Adrenal gland (tissue), 12 donors: Measurements from ENCODE around the gene UVSSA. TPM values are rescaled to one million over a fixed set of nuclear protein-coding genes. Genes with fewer than 3 reads are reported as not detected.

ENCODE experiments used
- DNase-seq, 7 donors: peaks; one replicate each; pipeline ENCODE4 v3.0.0-alpha.2; 2019 to 2020
- H3K27ac ChIP-seq, 5 donors: fragments of 200-600 bp; sonication (generic) in 4 of 5; 1 replicate in 3 of 5; 2 replicates in 2 of 5; pipeline versions ENCODE4 v1.5.1 to v1.8.0; 2016 to 2020; ENCODE audit warnings: mild to moderate bottlenecking in 1 of 5
- H3K27me3 ChIP-seq: fragments of 200-600 bp; 2 replicates; pipeline ENCODE4 v1.8.0; 2021
- H3K36me3 ChIP-seq, 2 donors: fragments of 200-600 bp; replicated peaks in 1 of 2; 1 replicate in 1 of 2; 2 replicates in 1 of 2; pipeline versions ENCODE4 v1.5.1 to v1.8.0; 2018 to 2022
- H3K4me1 ChIP-seq, 2 donors: fragments of 200-600 bp; replicated peaks in 1 of 2; 1 replicate in 1 of 2; 2 replicates in 1 of 2; pipeline versions ENCODE4 v1.5.1 to v1.8.0; 2018 to 2021
- H3K4me3 ChIP-seq, 4 donors: fragments of 200-600 bp; sonication (generic) in 3 of 4; one replicate each; pipeline ENCODE4 v1.5.1; 2016 to 2018
- H3K9me3 ChIP-seq, 3 donors: fragments of 200-600 bp; sonication (generic) in 1 of 3; replicated peaks in 1 of 3; 1 replicate in 2 of 3; 2 replicates in 1 of 3; pipeline versions ENCODE4 v1.5.1 to v1.8.0; 2016 to 2021
- CTCF ChIP-seq, 6 experiments: fragments of 450-650 bp in 4 of 6; fragments of 200-600 bp in 2 of 6; sonication (generic) in 1 of 6; IDR thresholded peaks; 1 replicate in 5 of 6; 2 replicates in 1 of 6; pipeline versions ENCODE4 v1.5.1 to v1.8.0; 2016 to 2021; ENCODE audit warnings: antibody characterized with exemption in 6 of 6, mild to moderate bottlenecking in 2 of 6, moderate library complexity in 1 of 6
- POLR2A ChIP-seq, 2 donors: fragments of 450-650 bp; IDR thresholded peaks; one replicate each; pipeline ENCODE4 v1.6.1; 2017; ENCODE audit warnings: antibody characterized with exemption in 2 of 2, mild to moderate bottlenecking in 2 of 2, moderate library complexity in 1 of 2
- WGBS, 4 donors: extraction: QIAGEN DNeasy Blood & Tissue Kit in 2 of 4; methylation state at CpG; one replicate each; pipeline versions ENCODE4 v1.1.5 to v1.1.7; 2013 to 2017; 5-methylcytosine and 5-hydroxymethylcytosine counted together
- intact Hi-C, 2 donors: fragments of 100-400 bp; cut with DNase I; formaldehyde crosslinking; loops; one replicate each; pipeline versions ENCODE4 v1.14.1 to v1.15.0; 2022 to 2023
- polyA plus RNA-seq, 3 donors: library from polyadenylated mRNA; stranded (reverse); fragments of 200-250 nt in 2 of 3; fragments of 350-450 nt in 1 of 3; fragmentation: Illumina TruSeq in 1 of 3; extraction: RNeasy Lipid Tissue Mini Kit (QIAGEN cat#74804) in 1 of 3; gene quantifications; one replicate each; pipeline ENCODE4 v1.2.3, GENCODE V29; 2013 to 2014
- total RNA-seq, 9 donors: library from RNA; depleted of rRNA in 4 of 9; stranded (reverse); fragments of >200 nt in 4 of 9; fragments of 120-200 nt in 1 of 9; fragmentation: NEBNext Ultra II Directional in 1 of 9; extraction: Animal tissue kit (Norgen Biotek cat#: 25700) in 1 of 9; gene quantifications; one replicate each; pipeline versions ENCODE4 v1.1.0 to v1.2.4, GENCODE V29; 2013 to 2023
- donor health status: healthy with polysubstance abuse.
- donor health status: Bipolar disorder and iron deficiency.
- donor health status: DM: yes; HTN: yes; CAD: no.
- donor health status: DM: no; HTN: no; CAD: no.
- donor health status: DM: no; HTN: no; CAD: no.
- donor health status: DM: yes; HTN: yes; CAD: no.

Gene UVSSA
- total and polyA plus RNA-seq, 12 donors = 2.9 to 37.4 (median 17.5) TPM

GRCh38 chr4:1298461-1298860 lies 48.5 kb upstream of the UVSSA start:
- peak in 1 of 7 donors; percentile 11 for DNase-seq

GRCh38 chr4:1299301-1299860 lies 47.6 kb upstream of the UVSSA start:
- Histone ChIP-seq H3K27ac (no peak overlapping the region), H3K27me3 (no peaks in the 10 kb centered on the region), H3K36me3 (peaks cover 0 to 21% of the 10 kb centered on the region in 2 donors), H3K4me1 (peaks cover 12 to 40% of the 10 kb centered on the region in 2 donors), H3K4me3 (no peak overlapping the region), H3K9me3 (no peaks in the 10 kb centered on the region)
- TF ChIP-seq POLR2A (IDR thresholded peaks at IDR 0.05) = no peak
- no peak for TF ChIP-seq CTCF (IDR thresholded peaks at IDR 0.05)
- intact Hi-C loops = loop anchor here in 1 of 2 donors (10.0 kb wide), 1 partner anchor 45 kb away; the partner anchor contains the start of gene UVSSA
- DNase-seq = peak in 1 of 7 donors; percentile 15
- WGBS, 4 donors = 76 to 83% (median 81%) methylated on average over 15 of the region's 15 CpGs

More at GRCh38 chr4:1298461-1298860, 48.5 kb upstream of the UVSSA start:
- intact Hi-C loops = loop anchor here in 1 of 2 donors (10.0 kb wide), 1 partner anchor 46 kb away; the partner anchor contains the start of gene UVSSA
- H3K36me3 ChIP-seq = peaks cover 0 to 21% of the 10 kb centered on the region in 2 donors
- no peaks in the 10 kb centered on the region for H3K27me3 ChIP-seq
- TF ChIP-seq CTCF (IDR thresholded peaks at IDR 0.05) = no peak
- TF ChIP-seq POLR2A (IDR thresholded peaks at IDR 0.05) = no peak
- no peak overlapping the region for H3K27ac ChIP-seq
- no peaks in the 10 kb centered on the region for H3K9me3 ChIP-seq
- no peak overlapping the region for H3K4me3 ChIP-seq
- H3K4me1 ChIP-seq = peaks cover 12 to 50% of the 10 kb centered on the region in 2 donors
- 92 to 97% (median 94%) methylated on average over 6 to 7 of the region's 7 CpGs for WGBS, 4 donors

GRCh38 chr4:1300466-1301455 lies 46.2 kb upstream of the UVSSA start:
- Histone ChIP-seq H3K4me1 (peaks cover 6 to 31% of the 10 kb centered on the region in 2 donors), H3K27ac (peak overlapping the region; percentile 14 to 76 (median 45)), H3K4me3 (no peak overlapping the region), H3K36me3 (peaks cover 0 to 21% of the 10 kb centered on the region in 2 donors), H3K9me3 (no peaks in the 10 kb centered on the region), H3K27me3 (no peaks in the 10 kb centered on the region)
- DNase-seq = peak; percentile 59 to 85 (median 82)
- intact Hi-C loops = no loop called here
- WGBS, 4 donors = 68 to 74% (median 70%) methylated on average over 29 to 40 of the region's 40 CpGs
- TF ChIP-seq CTCF (IDR thresholded peaks at IDR 0.05) = no peak
- TF ChIP-seq POLR2A (IDR thresholded peaks at IDR 0.05) = no peak

- TF ChIP-seq POLR2A (IDR thresholded peaks at IDR 0.05) (no peak), CTCF (IDR thresholded peaks at IDR 0.05) (no peak)
- H3K27me3 ChIP-seq = no peaks in the 10 kb centered on the region
- DNase-seq = no peak
- 49 to 95% (median 59%) methylated on average over 4 of the region's 4 CpGs for WGBS, 4 donors
- no peak overlapping the region for H3K4me3 ChIP-seq
- H3K9me3 ChIP-seq = no peaks in the 10 kb centered on the region
- peaks cover 0 to 21% of the 10 kb centered on the region in 2 donors for H3K36me3 ChIP-seq
- no peak overlapping the region for H3K27ac ChIP-seq
- intact Hi-C loops = no loop called here
- peaks cover 6 to 24% of the 10 kb centered on the region in 2 donors for H3K4me1 ChIP-seq
Observed at GRCh38 chr4:1302159-1302558, 44.8 kb upstream of the UVSSA start.
